HCT116 (cell line): ENCODE measurements around the gene DNMT3B. TPM values are rescaled to one million over a fixed set of nuclear protein-coding genes. Genes with fewer than 3 reads are reported as not detected.

Experiments
- ATAC-seq: fragments of 200-7000 bp; cut with Tn5 transposase; 2 replicates; pipeline ENCODE4 v1.9.1; 2020; ENCODE audit warnings: mild to moderate bottlenecking, moderate library complexity
- BruUV-seq: library from RNA; stranded (reverse); fragments of 400-500 nt; replicated peaks from 2 replicates; lab custom pipeline; 2021; lab: Mats Ljungman, UMichigan
- CTCF ChIA-PET: fragments of 300-600 bp; sonication (Branson Sonifier 250); formaldehyde crosslinking; loops from one replicate; lab custom pipeline; 2021; ENCODE audit warnings: antibody characterized with exemption; lab: Charles Lee
- POLR2A ChIA-PET: fragments of 300-600, 350-600 bp; sonication (Branson Sonifier 250); formaldehyde crosslinking; loops from one replicate; lab custom pipeline; 2021; ENCODE audit warnings: antibody characterized with exemption; lab: Charles Lee
- RAD21 ChIA-PET, 2 experiments: fragments of 300-600 bp; sonication (Branson Sonifier 250); formaldehyde crosslinking; loops; one replicate each; lab custom pipeline; 2023; ENCODE audit warnings: low total read pairs in 2 of 2; ENCODE audit not compliant: uncharacterized antibody in 2 of 2, unreplicated experiment in 2 of 2, low non-redundant PET in 1 of 2; lab: Charles Lee
- DNase-seq: peaks from one replicate; pipeline ENCODE4 v3.0.0-alpha.2; 2010; ENCODE audit warnings: low read depth, low spot score
- H2AFZ ChIP-seq: fragments of 200-600 bp; shearing (Covaris generic), sonication (generic); 2 replicates; pipeline ENCODE4 v1.6.1; 2017; ENCODE audit warnings: low read depth, mixed run types, mixed read lengths, antibody characterized with exemption, low read length; ENCODE audit not compliant: poor library complexity, severe bottlenecking
- H3K27ac ChIP-seq: 2 replicates; pipeline ENCODE4 v1.5.1; 2012; ENCODE audit warnings: low read depth, low read length
- H3K27me3 ChIP-seq: fragments of 200-600 bp; sonication (generic); 2 replicates; pipeline ENCODE4 v1.6.1; 2016; ENCODE audit warnings: mixed run types, low read length, mixed read lengths; ENCODE audit not compliant: insufficient read depth
- H3K36me3 ChIP-seq, 2 experiments: fragments of 200-500 bp in 1 of 2; fragments of 200-600 bp in 1 of 2; sonication (Bioruptor generic) in 1 of 2; sonication (generic) in 1 of 2; 2 replicates each; pipeline versions ENCODE4 v1.5.1 to v1.6.1; 2014 to 2016; ENCODE audit warnings: low read length in 2 of 2, inconsistent platforms in 1 of 2, mixed read lengths in 1 of 2, mixed run types in 1 of 2; ENCODE audit not compliant: insufficient read depth in 2 of 2, control insufficient read depth in 1 of 2
- H3K4me1 ChIP-seq, 2 experiments: fragments of 200-600 bp in 1 of 2; sonication (generic) in 1 of 2; 2 replicates each; pipeline versions ENCODE4 v1.5.1 to v1.6.1; 2012 to 2017; ENCODE audit warnings: low read length in 2 of 2, inconsistent platforms in 1 of 2, mild to moderate bottlenecking in 1 of 2, mixed read lengths in 1 of 2, mixed run types in 1 of 2, moderate library complexity in 1 of 2; ENCODE audit not compliant: insufficient read depth in 2 of 2, control insufficient read depth in 1 of 2
- H3K4me2 ChIP-seq: fragments of 200-600 bp; sonication (generic); 2 replicates; pipeline ENCODE4 v1.6.1; 2017; ENCODE audit warnings: mixed run types, low read length, mixed read lengths
- H3K4me3 ChIP-seq, 2 experiments: fragments of 200-600 bp in 1 of 2; sonication (generic) in 1 of 2; replicated peaks in 1 of 2; 2 replicates each; pipeline ENCODE4 v1.5.1; 2011 to 2016; ENCODE audit warnings: low read length in 2 of 2, control low read depth in 1 of 2, low read depth in 1 of 2, mild to moderate bottlenecking in 1 of 2, mixed read lengths in 1 of 2, mixed run types in 1 of 2
- H3K79me2 ChIP-seq: fragments of 200-600 bp; sonication (generic); 2 replicates; pipeline ENCODE4 v1.6.1; 2017; ENCODE audit warnings: mild to moderate bottlenecking, mixed run types, low read length, moderate library complexity, mixed read lengths; ENCODE audit not compliant: insufficient read depth
- H3K9ac ChIP-seq: fragments of 200-600 bp; sonication (generic); 2 replicates; pipeline ENCODE4 v1.6.1; 2016; ENCODE audit warnings: low read length, mixed read lengths
- H3K9me2 ChIP-seq: fragments of 200-600 bp; sonication (generic), shearing (Covaris generic); 2 replicates; pipeline ENCODE4 v1.6.1; 2017; ENCODE audit warnings: mixed run types, mild to moderate bottlenecking, moderate library complexity; ENCODE audit not compliant: insufficient read depth
- H3K9me3 ChIP-seq, 2 experiments: fragments of 200-500 bp in 1 of 2; fragments of 200-600 bp in 1 of 2; sonication (Bioruptor generic) in 1 of 2; sonication (generic) in 1 of 2; 2 replicates each; pipeline ENCODE4 v1.6.1; 2014 to 2017; ENCODE audit warnings: low read length in 2 of 2, mixed read lengths in 2 of 2, inconsistent platforms in 1 of 2, low read depth in 1 of 2, mild to moderate bottlenecking in 1 of 2, mixed run types in 1 of 2, moderate library complexity in 1 of 2; ENCODE audit not compliant: control insufficient read depth in 1 of 2, insufficient read depth in 1 of 2
- H4K20me1 ChIP-seq: fragments of 200-600 bp; sonication (generic), shearing (Covaris generic); 2 replicates; pipeline ENCODE4 v1.6.1; 2017; ENCODE audit warnings: mixed run types, mild to moderate bottlenecking, moderate library complexity; ENCODE audit not compliant: insufficient read depth
- CBX3 ChIP-seq: IDR thresholded peaks from 2 replicates; pipeline ENCODE4 v1.6.1; 2012; ENCODE audit warnings: low read depth
- CEBPB ChIP-seq: IDR thresholded peaks from 2 replicates; pipeline ENCODE4 v1.6.1; 2012; ENCODE audit warnings: low read depth
- EGR1 ChIP-seq: IDR thresholded peaks from 2 replicates; pipeline ENCODE4 v1.6.1; 2012; ENCODE audit warnings: low read depth
- ELF1 ChIP-seq: IDR thresholded peaks from 2 replicates; pipeline ENCODE4 v1.6.1; 2012; ENCODE audit warnings: low read depth, borderline replicate concordance
- EZH2 ChIP-seq: fragments of 200-600 bp; sonication (generic); IDR thresholded peaks from 2 replicates; pipeline ENCODE4 v1.6.1; 2017; ENCODE audit warnings: antibody characterized with exemption, mixed run types
- EZH2phosphoT487 ChIP-seq: fragments of 200-600 bp; IDR thresholded peaks from 2 replicates; pipeline ENCODE4 v1.6.1; 2018; ENCODE audit warnings: antibody characterized with exemption, borderline replicate concordance
- FOSL1 ChIP-seq: IDR thresholded peaks from 2 replicates; pipeline ENCODE4 v1.6.1; 2012; ENCODE audit warnings: low read depth
- POLR2A ChIP-seq: IDR thresholded peaks from 2 replicates; pipeline ENCODE4 v1.7.0; 2011; ENCODE audit warnings: borderline replicate concordance; ENCODE audit not compliant: insufficient read depth, insufficient read length; ENCODE audit errors: extremely low read depth
- POLR2AphosphoS5 ChIP-seq: IDR thresholded peaks from 2 replicates; pipeline ENCODE4 v1.6.1; 2011; ENCODE audit warnings: mild to moderate bottlenecking, low read depth, low read length, moderate library complexity
- SIN3A ChIP-seq: IDR thresholded peaks from 2 replicates; pipeline ENCODE4 v1.6.1; 2012; ENCODE audit warnings: low read depth
- SP1 ChIP-seq: IDR thresholded peaks from 2 replicates; pipeline ENCODE4 v1.6.1; 2012; ENCODE audit warnings: low read depth
- SRF ChIP-seq: IDR thresholded peaks from 2 replicates; pipeline ENCODE4 v1.6.1; 2012; ENCODE audit warnings: low read depth
- YY1 ChIP-seq: IDR thresholded peaks from 2 replicates; pipeline ENCODE4 v1.6.1; 2011; ENCODE audit warnings: low read length, low read depth, moderate library complexity, mild to moderate bottlenecking; ENCODE audit not compliant: insufficient replicate concordance; ENCODE audit errors: extremely low read depth
- ZFX ChIP-seq: fragments of 450-650 bp; IDR thresholded peaks from 2 replicates; pipeline ENCODE4 v1.6.1; 2017
- ZNF274 ChIP-seq: fragments of 200-500 bp; sonication (Bioruptor generic); IDR thresholded peaks from 2 replicates; pipeline ENCODE4 v1.6.1; 2014; ENCODE audit warnings: mild to moderate bottlenecking, low read depth, low read length, inconsistent platforms
- intact Hi-C: fragments of 100-400 bp; cut with micrococcal nuclease; formaldehyde crosslinking; loops from 2 replicates; pipeline ENCODE4 v1.10.0; 2022
- total RNA-seq: library from RNA; stranded (reverse); gene quantifications from one replicate; pipeline ENCODE4 v1.2.1, GENCODE V29; 2021; ENCODE audit not compliant: unreplicated experiment
- TF ChIP-seq, protein P1 (sequence below): IDR thresholded peaks from 2 replicates; pipeline ENCODE4 v1.6.1; 2012; ENCODE audit warnings: low read depth
- TF ChIP-seq, protein P2 (sequence below): IDR thresholded peaks from 2 replicates; pipeline ENCODE4 v1.6.1; 2012
- TF ChIP-seq, protein P3 (sequence below): IDR thresholded peaks from 2 replicates; pipeline ENCODE4 v1.6.1; 2012

DNMT3B gene
- total RNA-seq, 1 experiment from 2014 or later, result 22.2 TPM

DNA sequence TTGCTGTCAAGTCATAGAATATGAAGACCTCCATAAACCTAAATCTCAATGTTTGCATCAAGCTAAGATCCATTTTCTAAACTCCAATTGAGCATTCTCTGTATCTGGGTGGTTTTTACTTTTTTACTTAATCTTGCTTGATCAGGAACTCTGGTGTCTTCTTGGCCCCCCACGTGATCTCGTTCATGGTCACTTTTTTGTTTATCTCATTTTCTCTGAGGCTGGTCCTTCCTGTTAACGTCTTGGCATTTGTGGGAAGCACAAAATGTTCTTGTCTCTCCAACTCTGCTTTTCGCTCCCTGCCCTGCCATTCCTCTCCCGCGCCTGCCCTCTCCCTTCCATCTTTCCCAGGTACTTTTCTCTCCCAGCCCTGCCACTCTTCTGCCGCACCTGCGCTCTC is 43.5 kb downstream of the DNMT3B start:
- no peaks in the 10 kb centered on the region for H4K20me1 ChIP-seq
- H3K9me3 ChIP-seq, result no peaks in the 10 kb centered on the region
- intact Hi-C loops, result no loop called here
- no peak overlapping the region for H3K9ac ChIP-seq
- no peak overlapping the region for H3K27ac ChIP-seq
- no peak for TF ChIP-seq SRF
- TF ChIP-seq CBX3, result no peak
- TF ChIP-seq SP1, result no peak
- no peak for TF ChIP-seq ZNF274
- TF ChIP-seq CEBPB, result no peak
- no peak for TF ChIP-seq FOSL1
- H2AFZ ChIP-seq, result no peak overlapping the region
- DNase-seq (no peak), ATAC-seq (no peak)
- no TSS peak for BruUV-seq
- peaks cover 22 to 59% of the 10 kb centered on the region in 2 experiments for H3K36me3 ChIP-seq
- H3K79me2 ChIP-seq, result no peaks in the 10 kb centered on the region
- H3K4me2 ChIP-seq, result no peak overlapping the region
- CTCF ChIA-PET, result interaction anchor here (0.7 kb wide), 1 partner anchor 28 kb away, joined by 3 read pairs; no protein-coding TSS in a partner anchor
- H3K4me3 ChIP-seq, result no peak overlapping the region
- no peaks in the 10 kb centered on the region for H3K4me1 ChIP-seq
- no peaks in the 10 kb centered on the region for H3K9me2 ChIP-seq
- RAD21 ChIA-PET, result no interaction called here
- H3K27me3 ChIP-seq, result no peaks in the 10 kb centered on the region
- POLR2A ChIA-PET, result no interaction called here

DNA sequence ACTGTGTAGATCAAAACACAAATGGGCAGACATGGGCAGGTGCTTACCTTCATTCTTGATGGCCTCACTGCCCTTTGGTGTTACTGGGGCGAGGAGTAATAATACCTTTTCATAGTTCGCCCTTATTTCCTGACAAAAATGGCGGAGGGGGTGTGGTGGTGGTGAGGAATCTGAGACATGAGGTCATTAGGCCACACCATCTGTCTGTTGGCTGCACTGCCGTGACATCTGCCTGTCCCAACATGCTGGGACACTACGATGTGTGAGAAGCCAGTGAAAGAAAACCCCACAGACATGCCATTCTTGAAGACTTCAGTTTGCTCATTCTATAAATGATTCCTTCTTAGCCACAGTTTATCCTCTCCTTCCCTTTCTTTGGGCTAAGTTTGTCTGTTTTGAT is 44.2 kb downstream of the DNMT3B start:
- Histone ChIP-seq H3K27me3 (no peaks in the 10 kb centered on the region), H3K9ac (no peak overlapping the region), H2AFZ (no peak overlapping the region), H3K4me3 (no peak overlapping the region), H3K36me3 (peaks cover 15 to 53% of the 10 kb centered on the region in 2 experiments), H3K27ac (no peak overlapping the region), H3K9me3 (no peaks in the 10 kb centered on the region), H3K4me2 (no peak overlapping the region), H3K79me2 (no peaks in the 10 kb centered on the region), H4K20me1 (no peaks in the 10 kb centered on the region), H3K9me2 (no peaks in the 10 kb centered on the region), H3K4me1 (no peaks in the 10 kb centered on the region)
- TF ChIP-seq FOSL1 (no peak), POLR2AphosphoS5 (no peak), SIN3A (no peak), EZH2phosphoT487 (no peak), CBX3 (no peak), EGR1 (no peak), YY1 (no peak), ELF1 (no peak), ZNF274 (no peak), EZH2 (no peak), ZFX (no peak), POLR2A (no peak)
- TF ChIP-seq, protein P1, sequence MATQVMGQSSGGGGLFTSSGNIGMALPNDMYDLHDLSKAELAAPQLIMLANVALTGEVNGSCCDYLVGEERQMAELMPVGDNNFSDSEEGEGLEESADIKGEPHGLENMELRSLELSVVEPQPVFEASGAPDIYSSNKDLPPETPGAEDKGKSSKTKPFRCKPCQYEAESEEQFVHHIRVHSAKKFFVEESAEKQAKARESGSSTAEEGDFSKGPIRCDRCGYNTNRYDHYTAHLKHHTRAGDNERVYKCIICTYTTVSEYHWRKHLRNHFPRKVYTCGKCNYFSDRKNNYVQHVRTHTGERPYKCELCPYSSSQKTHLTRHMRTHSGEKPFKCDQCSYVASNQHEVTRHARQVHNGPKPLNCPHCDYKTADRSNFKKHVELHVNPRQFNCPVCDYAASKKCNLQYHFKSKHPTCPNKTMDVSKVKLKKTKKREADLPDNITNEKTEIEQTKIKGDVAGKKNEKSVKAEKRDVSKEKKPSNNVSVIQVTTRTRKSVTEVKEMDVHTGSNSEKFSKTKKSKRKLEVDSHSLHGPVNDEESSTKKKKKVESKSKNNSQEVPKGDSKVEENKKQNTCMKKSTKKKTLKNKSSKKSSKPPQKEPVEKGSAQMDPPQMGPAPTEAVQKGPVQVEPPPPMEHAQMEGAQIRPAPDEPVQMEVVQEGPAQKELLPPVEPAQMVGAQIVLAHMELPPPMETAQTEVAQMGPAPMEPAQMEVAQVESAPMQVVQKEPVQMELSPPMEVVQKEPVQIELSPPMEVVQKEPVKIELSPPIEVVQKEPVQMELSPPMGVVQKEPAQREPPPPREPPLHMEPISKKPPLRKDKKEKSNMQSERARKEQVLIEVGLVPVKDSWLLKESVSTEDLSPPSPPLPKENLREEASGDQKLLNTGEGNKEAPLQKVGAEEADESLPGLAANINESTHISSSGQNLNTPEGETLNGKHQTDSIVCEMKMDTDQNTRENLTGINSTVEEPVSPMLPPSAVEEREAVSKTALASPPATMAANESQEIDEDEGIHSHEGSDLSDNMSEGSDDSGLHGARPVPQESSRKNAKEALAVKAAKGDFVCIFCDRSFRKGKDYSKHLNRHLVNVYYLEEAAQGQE, result no peak
- TF ChIP-seq, protein P2, sequence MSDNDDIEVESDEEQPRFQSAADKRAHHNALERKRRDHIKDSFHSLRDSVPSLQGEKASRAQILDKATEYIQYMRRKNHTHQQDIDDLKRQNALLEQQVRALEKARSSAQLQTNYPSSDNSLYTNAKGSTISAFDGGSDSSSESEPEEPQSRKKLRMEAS, result no peak
- TF ChIP-seq, protein P3, sequence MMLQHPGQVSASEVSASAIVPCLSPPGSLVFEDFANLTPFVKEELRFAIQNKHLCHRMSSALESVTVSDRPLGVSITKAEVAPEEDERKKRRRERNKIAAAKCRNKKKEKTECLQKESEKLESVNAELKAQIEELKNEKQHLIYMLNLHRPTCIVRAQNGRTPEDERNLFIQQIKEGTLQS, result no peak
- ATAC-seq (no peak), DNase-seq (no peak)
- ChIA-PET CTCF (no interaction called here), POLR2A (no interaction called here), RAD21 (no interaction called here)
- intact Hi-C loops, result no loop called here
- no TSS peak for BruUV-seq
